ENCODE data around the gene MYLK.

MYLK gene

GRCh38 chr3:123831420-123831819 lies 52.7 kb downstream of the MYLK start:
- no CpG with 5 or more reads among the region's 7 CpGs for WGBS (ENCODE audit: insufficient coverage, insufficient read length)
- H3K36me3 ChIP-seq (ENCODE audit: control insufficient read depth, insufficient read depth, low read length): 0 out of 2 replicates have a peak, but pooled peaks cover 1% of the 10 kb centered on the region
- H3K27me3 ChIP-seq (ENCODE audit: control insufficient read depth, insufficient read depth, low read length): no peaks in the 10 kb centered on the region
- no peaks in the 10 kb centered on the region for H3K9me3 ChIP-seq (ENCODE audit: control insufficient read depth, insufficient read depth, low read length)
- H3K4me3 ChIP-seq (ENCODE audit: low read length): no peak overlapping the region
- no peak overlapping the region for H3K27ac ChIP-seq (ENCODE audit: low read length)
- H3K4me1 ChIP-seq (ENCODE audit: control insufficient read depth, insufficient read depth, low read length): no peaks in the 10 kb centered on the region
- DNase-seq (ENCODE audit: low read depth, low spot score): no peak

GRCh38 chr3:123821920-123822319 lies 62.2 kb downstream of the MYLK start:
- H3K4me1 ChIP-seq (ENCODE audit: control insufficient read depth, insufficient read depth, low read length): peaks cover 2% of the 10 kb centered on the region; the same call in 1 of the 2 replicates
- peaks cover 1% of the 10 kb centered on the region; the same call in 1 of the 2 replicates for H3K9me3 ChIP-seq (ENCODE audit: control insufficient read depth, insufficient read depth, low read length)
- no peak overlapping the region for H3K4me3 ChIP-seq (ENCODE audit: low read length)
- H3K27ac ChIP-seq (ENCODE audit: low read length): no peak overlapping the region
- no CpG with 5 or more reads among the region's 1 CpG for WGBS (ENCODE audit: insufficient coverage, insufficient read length)
- H3K27me3 ChIP-seq (ENCODE audit: control insufficient read depth, insufficient read depth, low read length): no peaks in the 10 kb centered on the region
- DNase-seq (ENCODE audit: low read depth, low spot score): no peak
- H3K36me3 ChIP-seq (ENCODE audit: control insufficient read depth, insufficient read depth, low read length): peaks cover 3% of the 10 kb centered on the region; the same call in 1 of the 2 replicates

- Histone ChIP-seq H3K9me3 (ENCODE audit: control insufficient read depth, insufficient read depth, low read length) (peaks cover 1% of the 10 kb centered on the region; the same call in 1 of the 2 replicates), H3K4me1 (ENCODE audit: control insufficient read depth, insufficient read depth, low read length) (peaks cover 2% of the 10 kb centered on the region; the same call in 1 of the 2 replicates), H3K4me3 (ENCODE audit: low read length) (no peak overlapping the region), H3K36me3 (ENCODE audit: control insufficient read depth, insufficient read depth, low read length) (no peaks in the 10 kb centered on the region), H3K27me3 (ENCODE audit: control insufficient read depth, insufficient read depth, low read length) (no peaks in the 10 kb centered on the region), H3K27ac (ENCODE audit: low read length) (no peak overlapping the region)
- DNase-seq (ENCODE audit: low read depth, low spot score): no peak
- WGBS (ENCODE audit: insufficient coverage, insufficient read length): no CpG with 5 or more reads among the region's 1 CpG
Measured at GRCh38 chr3:123819949-123820348, 64.2 kb downstream of the MYLK start.

- Histone ChIP-seq H3K4me1 (ENCODE audit: control insufficient read depth, insufficient read depth, low read length) (peaks cover 2% of the 10 kb centered on the region; the same call in 1 of the 2 replicates), H3K27ac (ENCODE audit: low read length) (no peak overlapping the region), H3K27me3 (ENCODE audit: control insufficient read depth, insufficient read depth, low read length) (no peaks in the 10 kb centered on the region), H3K9me3 (ENCODE audit: control insufficient read depth, insufficient read depth, low read length) (peaks cover 1% of the 10 kb centered on the region; the same call in 1 of the 2 replicates), H3K36me3 (ENCODE audit: control insufficient read depth, insufficient read depth, low read length) (no peaks in the 10 kb centered on the region), H3K4me3 (ENCODE audit: low read length) (no peak overlapping the region)
- no CpG with 5 or more reads among the region's 2 CpGs for WGBS (ENCODE audit: insufficient coverage, insufficient read length)
- no peak for DNase-seq (ENCODE audit: low read depth, low spot score)
Measured at GRCh38 chr3:123818921-123819429, 65.2 kb downstream of the MYLK start.

- Histone ChIP-seq H3K4me3 (ENCODE audit: low read length) (no peak overlapping the region), H3K27ac (ENCODE audit: low read length) (no peak overlapping the region), H3K4me1 (ENCODE audit: control insufficient read depth, insufficient read depth, low read length) (peaks cover 2% of the 10 kb centered on the region; the same call in 1 of the 2 replicates), H3K27me3 (ENCODE audit: control insufficient read depth, insufficient read depth, low read length) (no peaks in the 10 kb centered on the region), H3K36me3 (ENCODE audit: control insufficient read depth, insufficient read depth, low read length) (no peaks in the 10 kb centered on the region), H3K9me3 (ENCODE audit: control insufficient read depth, insufficient read depth, low read length) (peaks cover 1% of the 10 kb centered on the region; the same call in 1 of the 2 replicates)
- no peak for DNase-seq (ENCODE audit: low read depth, low spot score)
- WGBS (ENCODE audit: insufficient coverage, insufficient read length): no CpG with 5 or more reads among the region's 5 CpGs
Measured at GRCh38 chr3:123818324-123818920, 65.7 kb downstream of the MYLK start.

GRCh38 chr3:123817413-123817812 lies 66.7 kb downstream of the MYLK start:
- Histone ChIP-seq H3K27me3 (ENCODE audit: control insufficient read depth, insufficient read depth, low read length) (no peaks in the 10 kb centered on the region), H3K4me1 (ENCODE audit: control insufficient read depth, insufficient read depth, low read length) (peaks cover 2% of the 10 kb centered on the region; the same call in 1 of the 2 replicates), H3K9me3 (ENCODE audit: control insufficient read depth, insufficient read depth, low read length) (no peaks in the 10 kb centered on the region), H3K4me3 (ENCODE audit: low read length) (no peak overlapping the region), H3K36me3 (ENCODE audit: control insufficient read depth, insufficient read depth, low read length) (no peaks in the 10 kb centered on the region), H3K27ac (ENCODE audit: low read length) (no peak overlapping the region)
- DNase-seq (ENCODE audit: low read depth, low spot score): no peak
- WGBS (ENCODE audit: insufficient coverage, insufficient read length): no CpG with 5 or more reads among the region's 4 CpGs

- no CpG with 5 or more reads among the region's 5 CpGs for WGBS (ENCODE audit: insufficient coverage, insufficient read length)
- Histone ChIP-seq H3K36me3 (ENCODE audit: control insufficient read depth, insufficient read depth, low read length) (no peaks in the 10 kb centered on the region), H3K27ac (ENCODE audit: low read length) (no peak overlapping the region), H3K27me3 (ENCODE audit: control insufficient read depth, insufficient read depth, low read length) (no peaks in the 10 kb centered on the region), H3K4me3 (ENCODE audit: low read length) (no peak overlapping the region), H3K9me3 (ENCODE audit: control insufficient read depth, insufficient read depth, low read length) (no peaks in the 10 kb centered on the region), H3K4me1 (ENCODE audit: control insufficient read depth, insufficient read depth, low read length) (peaks cover 2% of the 10 kb centered on the region; the same call in 1 of the 2 replicates)
- DNase-seq (ENCODE audit: low read depth, low spot score): no peak
Measured at GRCh38 chr3:123816673-123817207, 67.4 kb downstream of the MYLK start.

- H3K27ac ChIP-seq (ENCODE audit: low read length): no peak overlapping the region
- DNase-seq (ENCODE audit: low read depth, low spot score): no peak
- H3K4me3 ChIP-seq (ENCODE audit: low read length): no peak overlapping the region
- H3K4me1 ChIP-seq (ENCODE audit: control insufficient read depth, insufficient read depth, low read length): peaks cover 2% of the 10 kb centered on the region; the same call in 1 of the 2 replicates
- no CpG with 5 or more reads among the region's 1 CpG for WGBS (ENCODE audit: insufficient coverage, insufficient read length)
- H3K36me3 ChIP-seq (ENCODE audit: control insufficient read depth, insufficient read depth, low read length): no peaks in the 10 kb centered on the region
- no peaks in the 10 kb centered on the region for H3K9me3 ChIP-seq (ENCODE audit: control insufficient read depth, insufficient read depth, low read length)
- H3K27me3 ChIP-seq (ENCODE audit: control insufficient read depth, insufficient read depth, low read length): no peaks in the 10 kb centered on the region
Measured at GRCh38 chr3:123815981-123816380, 68.2 kb downstream of the MYLK start.

GRCh38 chr3:123813876-123814275 lies 70.3 kb downstream of the MYLK start:
- Histone ChIP-seq H3K27me3 (ENCODE audit: control insufficient read depth, insufficient read depth, low read length) (no peaks in the 10 kb centered on the region), H3K4me3 (ENCODE audit: low read length) (no peak overlapping the region), H3K27ac (ENCODE audit: low read length) (no peak overlapping the region), H3K9me3 (ENCODE audit: control insufficient read depth, insufficient read depth, low read length) (no peaks in the 10 kb centered on the region), H3K36me3 (ENCODE audit: control insufficient read depth, insufficient read depth, low read length) (no peaks in the 10 kb centered on the region), H3K4me1 (ENCODE audit: control insufficient read depth, insufficient read depth, low read length) (no peaks in the 10 kb centered on the region)
- no peak for DNase-seq (ENCODE audit: low read depth, low spot score)
- WGBS (ENCODE audit: insufficient coverage, insufficient read length): no CpG with 5 or more reads among the region's 4 CpGs

GRCh38 chr3:123809597-123809996 lies 74.5 kb downstream of the MYLK start:
- no peak overlapping the region for H3K27ac ChIP-seq (ENCODE audit: low read length)
- H3K27me3 ChIP-seq (ENCODE audit: control insufficient read depth, insufficient read depth, low read length): no peaks in the 10 kb centered on the region
- DNase-seq (ENCODE audit: low read depth, low spot score): no peak
- H3K4me1 ChIP-seq (ENCODE audit: control insufficient read depth, insufficient read depth, low read length): no peaks in the 10 kb centered on the region
- no peak overlapping the region for H3K4me3 ChIP-seq (ENCODE audit: low read length)
- WGBS (ENCODE audit: insufficient coverage, insufficient read length): no CpG with 5 or more reads among the region's 4 CpGs
- H3K36me3 ChIP-seq (ENCODE audit: control insufficient read depth, insufficient read depth, low read length): no peaks in the 10 kb centered on the region
- no peaks in the 10 kb centered on the region for H3K9me3 ChIP-seq (ENCODE audit: control insufficient read depth, insufficient read depth, low read length)

All from iPS DF 6.9 (cell line).